IMR-90 (cell line): ENCODE results near the gene ZSCAN30. TPM values are rescaled to one million over a fixed set of nuclear protein-coding genes. Genes with fewer than 3 reads are reported as not detected.

Experiments
- ATAC-seq: fragments of 200-7000 bp; cut with Tn5 transposase; 2 replicates; pipeline ENCODE4 v1.9.1; 2020; ENCODE audit warnings: low read depth, mild to moderate bottlenecking, moderate library complexity
- BruUV-seq: library from RNA; stranded (reverse); fragments of 400-500 nt; replicated peaks from 2 replicates; lab custom pipeline; 2021; lab: Mats Ljungman, UMichigan
- CTCF ChIA-PET: fragments of 300-600 bp; formaldehyde crosslinking; extraction: SDS; loops from one replicate; lab custom pipeline; 2021; ENCODE audit warnings: antibody characterized with exemption; lab: Yijun Ruan, JAX
- POLR2A ChIA-PET: fragments of 300-600 bp; sonication (Branson Sonifier 250); formaldehyde crosslinking; loops from one replicate; lab custom pipeline; 2022; ENCODE audit warnings: antibody characterized with exemption; ENCODE audit not compliant: unreplicated experiment; lab: Charles Lee
- DNase-seq: peaks from one replicate; pipeline ENCODE4 v3.0.0; 2013
- H2AFZ ChIP-seq: replicated peaks from 2 replicates; pipeline ENCODE3; 2013; ENCODE audit warnings: low read length, mild to moderate bottlenecking; ENCODE audit not compliant: poor library complexity
- H2AK5ac ChIP-seq: 2 replicates; pipeline ENCODE4 v1.6.1; 2013; ENCODE audit warnings: low read depth, low read length, inconsistent platforms
- H2AK9ac ChIP-seq: replicated peaks from 2 replicates; pipeline ENCODE3; 2013; ENCODE audit warnings: mild to moderate bottlenecking, low read depth, low read length, moderate library complexity; ENCODE audit not compliant: poor library complexity
- H2BK120ac ChIP-seq: 2 replicates; pipeline ENCODE4 v1.6.1; 2013; ENCODE audit warnings: low read depth, low read length, inconsistent platforms
- H2BK15ac ChIP-seq: 3 replicates; pipeline ENCODE4 v1.6.1; 2013; ENCODE audit warnings: low read depth, low read length, inconsistent platforms
- H2BK20ac ChIP-seq: 2 replicates; pipeline ENCODE4 v1.6.1; 2013; ENCODE audit warnings: low read depth, mild to moderate bottlenecking, inconsistent platforms, low read length, moderate library complexity
- H2BK5ac ChIP-seq: 2 replicates; pipeline ENCODE4 v1.6.1; 2013; ENCODE audit warnings: mild to moderate bottlenecking, low read depth, low read length, inconsistent platforms; ENCODE audit not compliant: poor library complexity, severe bottlenecking
- H3K14ac ChIP-seq: replicated peaks from 2 replicates; pipeline ENCODE4 v1.6.1; 2013; ENCODE audit warnings: low read depth, low read length, inconsistent platforms
- H3K18ac ChIP-seq: 2 replicates; pipeline ENCODE4 v1.6.1; 2013; ENCODE audit warnings: low read depth, low read length, control low read depth
- H3K23ac ChIP-seq: 2 replicates; pipeline ENCODE4 v1.6.1; 2013; ENCODE audit warnings: low read depth, low read length, inconsistent platforms
- H3K27ac ChIP-seq: 2 replicates; pipeline ENCODE4 v1.5.1; 2013; ENCODE audit warnings: mild to moderate bottlenecking, control low read depth, low read length; ENCODE audit not compliant: insufficient read depth
- H3K27me3 ChIP-seq: 2 replicates; pipeline ENCODE4 v1.6.1; 2013; ENCODE audit warnings: low read length; ENCODE audit not compliant: control insufficient read depth, insufficient read depth
- H3K36me3 ChIP-seq: 2 replicates; pipeline ENCODE4 v1.6.1; 2013; ENCODE audit warnings: low read length, mixed read lengths; ENCODE audit not compliant: control insufficient read depth, insufficient read depth
- H3K4ac ChIP-seq: 2 replicates; pipeline ENCODE4 v1.6.1; 2013; ENCODE audit warnings: low read depth, low read length, inconsistent platforms
- H3K4me1 ChIP-seq: 2 replicates; pipeline ENCODE4 v1.6.1; 2013; ENCODE audit warnings: low read length, mixed read lengths; ENCODE audit not compliant: control insufficient read depth, insufficient read depth
- H3K4me2 ChIP-seq: 2 replicates; pipeline ENCODE4 v1.6.1; 2013; ENCODE audit warnings: low read depth, mild to moderate bottlenecking, control low read depth, low read length, moderate library complexity
- H3K4me3 ChIP-seq: 2 replicates; pipeline ENCODE4 v1.5.1; 2013; ENCODE audit warnings: low read depth, mild to moderate bottlenecking, control low read depth, low read length, moderate library complexity; ENCODE audit not compliant: insufficient read depth
- H3K56ac ChIP-seq: 2 replicates; pipeline ENCODE4 v1.6.1; 2013; ENCODE audit warnings: low read length, inconsistent platforms; ENCODE audit not compliant: insufficient read depth; ENCODE audit errors: extremely low read depth
- H3K79me1 ChIP-seq, 2 experiments: 2 replicates each; pipeline ENCODE4 v1.6.1; 2013; ENCODE audit warnings: low read length in 2 of 2, inconsistent platforms in 1 of 2, low read depth in 1 of 2
- H3K9ac ChIP-seq: 2 replicates; pipeline ENCODE4 v1.6.1; 2013; ENCODE audit warnings: low read depth, low read length, control low read depth
- H3K9me1 ChIP-seq: 2 replicates; pipeline ENCODE4 v1.6.1; 2013; ENCODE audit warnings: low read length, inconsistent platforms; ENCODE audit not compliant: insufficient read depth
- H3K9me3 ChIP-seq: 2 replicates; pipeline ENCODE4 v1.6.1; 2013; ENCODE audit warnings: low read length; ENCODE audit not compliant: control insufficient read depth, insufficient read depth
- H4K20me1 ChIP-seq: 2 replicates; pipeline ENCODE4 v1.6.1; 2013; ENCODE audit warnings: low read length, inconsistent platforms; ENCODE audit not compliant: insufficient read depth
- H4K5ac ChIP-seq: 2 replicates; pipeline ENCODE4 v1.6.1; 2013; ENCODE audit warnings: mild to moderate bottlenecking, low read depth, low read length, control low read depth
- H4K8ac ChIP-seq, 2 experiments: 2 replicates each; pipeline ENCODE4 v1.6.1; 2013; ENCODE audit warnings: low read depth in 2 of 2, low read length in 2 of 2, control low read depth in 1 of 2, inconsistent platforms in 1 of 2
- H4K91ac ChIP-seq: 2 replicates; pipeline ENCODE4 v1.6.1; 2013; ENCODE audit warnings: low read depth, low read length, inconsistent platforms; ENCODE audit not compliant: insufficient read depth
- BHLHE40 ChIP-seq: fragments of 150-350 bp; IDR thresholded peaks from 2 replicates; pipeline ENCODE4 v1.6.1; 2016; ENCODE audit warnings: mild to moderate bottlenecking, low read depth, low read length
- CEBPB ChIP-seq: IDR thresholded peaks from 2 replicates; pipeline ENCODE4 v1.6.1; 2012; ENCODE audit warnings: low read depth, low read length, improper control_type of control experiment
- CHD1 ChIP-seq: IDR thresholded peaks from 2 replicates; pipeline ENCODE4 v1.6.1; 2012; ENCODE audit warnings: low read depth, low read length, improper control_type of control experiment
- FOS ChIP-seq: fragments of 150-350 bp; IDR thresholded peaks from 2 replicates; pipeline ENCODE4 v1.6.1; 2016; ENCODE audit warnings: low read depth, low read length
- MAFK ChIP-seq: IDR thresholded peaks from 2 replicates; pipeline ENCODE4 v1.6.1; 2012; ENCODE audit warnings: low read depth, low read length, improper control_type of control experiment
- MAZ ChIP-seq: IDR thresholded peaks from 2 replicates; pipeline ENCODE4 v1.6.1; 2012; ENCODE audit warnings: low read depth, mild to moderate bottlenecking, low read length, improper control_type of control experiment, moderate library complexity, borderline replicate concordance
- MXI1 ChIP-seq: IDR thresholded peaks from 2 replicates; pipeline ENCODE4 v1.6.1; 2012; ENCODE audit warnings: low read depth, mild to moderate bottlenecking, low read length, moderate library complexity, borderline replicate concordance
- NFE2L2 ChIP-seq: fragments of 150-350 bp; IDR thresholded peaks from 2 replicates; pipeline ENCODE4 v1.6.1; 2016; ENCODE audit warnings: low read depth, mild to moderate bottlenecking, low read length
- POLR2A ChIP-seq: IDR thresholded peaks from 2 replicates; pipeline ENCODE4 v1.6.1; 2012; ENCODE audit warnings: mild to moderate bottlenecking, low read depth, low read length
- RAD21 ChIP-seq: IDR thresholded peaks from 2 replicates; pipeline ENCODE4 v1.6.1; 2012; ENCODE audit warnings: low read length, improper control_type of control experiment
- RCOR1 ChIP-seq: IDR thresholded peaks from 2 replicates; pipeline ENCODE4 v1.6.1; 2012; ENCODE audit warnings: mild to moderate bottlenecking, low read length, improper control_type of control experiment; ENCODE audit not compliant: insufficient replicate concordance
- RFX5 ChIP-seq: IDR thresholded peaks from 2 replicates; pipeline ENCODE4 v1.8.0; 2012; ENCODE audit warnings: low read depth, mild to moderate bottlenecking, low read length, moderate library complexity
- SMC3 ChIP-seq: fragments of 150-350 bp; IDR thresholded peaks from 2 replicates; pipeline ENCODE4 v1.6.1; 2016; ENCODE audit warnings: low read depth, mild to moderate bottlenecking, antibody characterized with exemption, low read length, moderate library complexity
- WGBS, 2 experiments: methylation state at CpG; one replicate each; pipeline versions ENCODE4 v1.1.5 to v1.1.7; 2013; ENCODE audit warnings: missing lambda C conversion rate in 2 of 2; ENCODE audit not compliant: insufficient read length in 1 of 2; ENCODE audit errors: extremely low coverage in 2 of 2; 5-methylcytosine and 5-hydroxymethylcytosine counted together
- dilution Hi-C: fragments of 300-500 bp; cut with HindIII; formaldehyde crosslinking; loops from one replicate; pipeline ENCODE4 v1.14.3; 2018; ENCODE audit warnings: low sequenced_read_pairs; ENCODE audit not compliant: unreplicated experiment
- in situ Hi-C: fragments of 300-500 bp; cut with MboI; formaldehyde crosslinking; loops from 3 replicates; pipeline ENCODE4 v1.14.3; 2019; ENCODE audit warnings: low sequenced_read_pairs, inconsistent platforms, mixed read lengths
- intact Hi-C: fragments of 100-400 bp; cut with micrococcal nuclease; formaldehyde crosslinking; loops from 2 replicates; pipeline ENCODE4 v1.10.0; 2022
- polyA plus RNA-seq, 3 experiments: library from polyadenylated mRNA; depleted of rRNA; stranded (reverse); fragments of >200 nt; gene quantifications; 2 replicates each; pipeline ENCODE4 v1.2.3, GENCODE V29; 2012; ENCODE audit warnings: low replicate concordance in 1 of 3
- total RNA-seq: library from RNA; depleted of rRNA; stranded (reverse); fragments of >200 nt; gene quantifications from 2 replicates; pipeline ENCODE4 v1.2.3, GENCODE V29; 2012
- TF ChIP-seq, protein P1 (sequence below): conservative IDR thresholded peaks from 2 replicates; pipeline ENCODE4 v1.5.1; 2012; ENCODE audit warnings: mild to moderate bottlenecking, low read depth, low read length, improper control_type of control experiment
- TF ChIP-seq, protein P2 (sequence below): fragments of 150-350 bp; IDR thresholded peaks from 2 replicates; pipeline ENCODE4 v1.6.1; 2016; ENCODE audit warnings: low read depth, mild to moderate bottlenecking, low read length, moderate library complexity, borderline replicate concordance
- TF ChIP-seq, protein P3 (sequence below): fragments of 150-350 bp; IDR thresholded peaks from 2 replicates; pipeline ENCODE4 v1.6.1; 2017; ENCODE audit warnings: mild to moderate bottlenecking, antibody characterized with exemption, low read length, low read depth

ZSCAN30 gene
- total and polyA plus RNA-seq, 2 of the 4 experiments (the other 2 are of a cell fraction): 9.9 to 17.7 TPM

DNA sequence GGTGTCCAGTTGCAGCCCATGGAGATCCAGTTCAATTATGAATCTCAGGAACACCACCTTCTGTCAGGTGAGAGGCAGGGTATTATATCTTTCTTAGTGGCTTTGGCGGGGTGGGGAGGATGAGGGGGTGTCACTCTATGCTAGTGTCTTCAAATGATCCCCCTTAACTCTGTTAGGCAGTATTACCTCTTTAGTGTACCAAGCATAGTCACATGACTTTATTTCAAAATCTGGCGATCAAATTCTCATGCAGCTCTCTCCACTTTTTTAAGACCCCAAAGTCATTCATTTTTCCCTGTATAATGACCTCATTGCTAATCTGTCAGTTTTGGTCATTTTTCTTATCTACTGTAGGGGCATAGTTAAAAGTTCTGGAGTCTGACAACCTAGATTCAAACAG lies 1.1 kb upstream of the ZSCAN30 start:
- Histone ChIP-seq H3K4me2 (peak overlapping the region; percentile 81), H3K36me3 (peaks cover 8% of the 10 kb centered on the region), H2BK120ac (no peak overlapping the region), H4K8ac (peak overlapping the region in 1 of 2 experiments; percentile 25; a peak in 1 of 4 replicates), H4K5ac (no peak overlapping the region; the same call in 1 of the 2 replicates), H2BK15ac (no peak overlapping the region), H2BK20ac (no peak overlapping the region), H3K9me1 (peaks cover 2% of the 10 kb centered on the region; the same call in 1 of the 2 replicates), H2AK9ac (peak overlapping the region; percentile 49), H3K4me1 (peaks cover 2% of the 10 kb centered on the region; the same call in 1 of the 2 replicates), H3K18ac (no peak overlapping the region), H4K20me1 (no peaks in the 10 kb centered on the region), H3K27ac (no peak overlapping the region), H3K79me1 (peaks cover 30 to 59% of the 10 kb centered on the region in 2 experiments), H3K23ac (peak overlapping the region; percentile 80; the same call in 1 of the 2 replicates), H2BK5ac (no peak overlapping the region), H4K91ac (no peak overlapping the region), H2AK5ac (no peak overlapping the region), H2AFZ (peak overlapping the region; percentile 5), H3K14ac (0 out of 2 replicates have a peak overlapping the region, but pooled peaks have one; percentile 13), H3K4me3 (peak overlapping the region; percentile 63; the same call in 1 of the 2 replicates), H3K4ac (peak overlapping the region; percentile 57; the same call in 1 of the 2 replicates), H3K56ac (no peak overlapping the region), H3K9me3 (peaks cover 1% of the 10 kb centered on the region; the same call in 1 of the 2 replicates), H3K27me3 (no peaks in the 10 kb centered on the region), H3K9ac (peak overlapping the region; percentile 85; the same call in 1 of the 2 replicates)
- no CpG with 5 or more reads among the region's 2 CpGs for WGBS, 2 experiments
- in situ Hi-C loops: loop anchor here (5.0 kb wide), 1 partner anchor 49 kb away; the partner anchor contains the start of gene ZNF397
- intact Hi-C loops: loop anchor here (5.0 kb wide), 1 partner anchor 49 kb away; the partner anchor contains the start of gene ZNF397
- dilution Hi-C loops: no loop called here
- ChIA-PET POLR2A (no interaction called here), CTCF (no interaction called here)
- BruUV-seq: no TSS peak
- no peak for DNase-seq
- no peak for TF ChIP-seq FOS
- no peak for TF ChIP-seq RCOR1
- TF ChIP-seq, protein P1, sequence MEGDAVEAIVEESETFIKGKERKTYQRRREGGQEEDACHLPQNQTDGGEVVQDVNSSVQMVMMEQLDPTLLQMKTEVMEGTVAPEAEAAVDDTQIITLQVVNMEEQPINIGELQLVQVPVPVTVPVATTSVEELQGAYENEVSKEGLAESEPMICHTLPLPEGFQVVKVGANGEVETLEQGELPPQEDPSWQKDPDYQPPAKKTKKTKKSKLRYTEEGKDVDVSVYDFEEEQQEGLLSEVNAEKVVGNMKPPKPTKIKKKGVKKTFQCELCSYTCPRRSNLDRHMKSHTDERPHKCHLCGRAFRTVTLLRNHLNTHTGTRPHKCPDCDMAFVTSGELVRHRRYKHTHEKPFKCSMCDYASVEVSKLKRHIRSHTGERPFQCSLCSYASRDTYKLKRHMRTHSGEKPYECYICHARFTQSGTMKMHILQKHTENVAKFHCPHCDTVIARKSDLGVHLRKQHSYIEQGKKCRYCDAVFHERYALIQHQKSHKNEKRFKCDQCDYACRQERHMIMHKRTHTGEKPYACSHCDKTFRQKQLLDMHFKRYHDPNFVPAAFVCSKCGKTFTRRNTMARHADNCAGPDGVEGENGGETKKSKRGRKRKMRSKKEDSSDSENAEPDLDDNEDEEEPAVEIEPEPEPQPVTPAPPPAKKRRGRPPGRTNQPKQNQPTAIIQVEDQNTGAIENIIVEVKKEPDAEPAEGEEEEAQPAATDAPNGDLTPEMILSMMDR: no peak
- TF ChIP-seq CHD1: no peak
- no peak for TF ChIP-seq NFE2L2
- TF ChIP-seq MAZ: no peak
- no peak for TF ChIP-seq SMC3
- TF ChIP-seq BHLHE40: no peak
- TF ChIP-seq RFX5: no peak
- no peak for TF ChIP-seq CEBPB
- no peak for TF ChIP-seq RAD21
- TF ChIP-seq POLR2A: no peak
- TF ChIP-seq, protein P2, sequence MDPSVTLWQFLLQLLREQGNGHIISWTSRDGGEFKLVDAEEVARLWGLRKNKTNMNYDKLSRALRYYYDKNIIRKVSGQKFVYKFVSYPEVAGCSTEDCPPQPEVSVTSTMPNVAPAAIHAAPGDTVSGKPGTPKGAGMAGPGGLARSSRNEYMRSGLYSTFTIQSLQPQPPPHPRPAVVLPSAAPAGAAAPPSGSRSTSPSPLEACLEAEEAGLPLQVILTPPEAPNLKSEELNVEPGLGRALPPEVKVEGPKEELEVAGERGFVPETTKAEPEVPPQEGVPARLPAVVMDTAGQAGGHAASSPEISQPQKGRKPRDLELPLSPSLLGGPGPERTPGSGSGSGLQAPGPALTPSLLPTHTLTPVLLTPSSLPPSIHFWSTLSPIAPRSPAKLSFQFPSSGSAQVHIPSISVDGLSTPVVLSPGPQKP: no peak
- TF ChIP-seq, protein P3, sequence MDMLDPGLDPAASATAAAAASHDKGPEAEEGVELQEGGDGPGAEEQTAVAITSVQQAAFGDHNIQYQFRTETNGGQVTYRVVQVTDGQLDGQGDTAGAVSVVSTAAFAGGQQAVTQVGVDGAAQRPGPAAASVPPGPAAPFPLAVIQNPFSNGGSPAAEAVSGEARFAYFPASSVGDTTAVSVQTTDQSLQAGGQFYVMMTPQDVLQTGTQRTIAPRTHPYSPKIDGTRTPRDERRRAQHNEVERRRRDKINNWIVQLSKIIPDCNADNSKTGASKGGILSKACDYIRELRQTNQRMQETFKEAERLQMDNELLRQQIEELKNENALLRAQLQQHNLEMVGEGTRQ: no peak
- TF ChIP-seq MAFK: no peak
- TF ChIP-seq MXI1: no peak
- no peak for ATAC-seq
